ENCODE measurements around the gene CRACR2A.

GRCh38 chr12:3671330-3672112 is 81.4 kb downstream of the CRACR2A start:
- no peak for TF ChIP-seq CTCF (IDR thresholded peaks at IDR 0.05)
- TF ChIP-seq POLR2A (IDR thresholded peaks at IDR 0.05; ENCODE audit: low read depth), result no peak
- TF ChIP-seq POLR2AphosphoS5 (IDR thresholded peaks at IDR 0.05), result no peak
